ENCODE data around the gene GLOD5.

GRCh38 chrX:48769230-48769629, 7.7 kb downstream of the GLOD5 start:
- TF ChIP-seq CTCF (IDR thresholded peaks at IDR 0.05) (no peak), POLR2A (IDR thresholded peaks at IDR 0.05) (no peak), POLR2AphosphoS5 (IDR thresholded peaks at IDR 0.05) (no peak)
